HEK293T (cell line): ENCODE data around the gene NHLH1.

Source experiments
- BHLHE40 ChIP-seq: fragments of 450-650 bp; IDR thresholded peaks from 2 replicates; pipeline ENCODE4 v1.6.1; 2016; ENCODE audit warnings: mild to moderate bottlenecking, moderate library complexity, borderline replicate concordance
- CTBP1 ChIP-seq: fragments of 450-650 bp; IDR thresholded peaks from 2 replicates; pipeline ENCODE4 v1.6.1; 2016; ENCODE audit warnings: borderline replicate concordance
- ELF4 ChIP-seq: fragments of 450-650 bp; IDR thresholded peaks from 2 replicates; pipeline ENCODE4 v1.6.1; 2017; ENCODE audit warnings: antibody characterized with exemption
- FOXK2 ChIP-seq: fragments of 450-650 bp; IDR thresholded peaks from 2 replicates; pipeline ENCODE4 v1.6.1; 2016; ENCODE audit warnings: mild to moderate bottlenecking
- FOXM1 ChIP-seq: fragments of 450-650 bp; IDR thresholded peaks from 2 replicates; pipeline ENCODE4 v1.6.1; 2017; ENCODE audit warnings: mild to moderate bottlenecking, borderline replicate concordance
- NFRKB ChIP-seq: fragments of 450-650 bp; IDR thresholded peaks from 2 replicates; pipeline ENCODE4 v1.6.1; 2016; ENCODE audit warnings: mild to moderate bottlenecking, moderate library complexity
- PKNOX1 ChIP-seq: fragments of 450-650 bp; IDR thresholded peaks from 2 replicates; pipeline ENCODE4 v1.6.1; 2016
- SP1 ChIP-seq: fragments of 450-650 bp; IDR thresholded peaks from 2 replicates; pipeline ENCODE4 v1.6.1; 2017
- SUZ12 ChIP-seq: fragments of 450-650 bp; IDR thresholded peaks from 2 replicates; pipeline ENCODE4 v1.6.1; 2016; ENCODE audit warnings: mild to moderate bottlenecking
- TARDBP ChIP-seq: fragments of 450-650 bp; IDR thresholded peaks from 2 replicates; pipeline ENCODE4 v1.6.1; 2016
- ZNF384 ChIP-seq: fragments of 450-650 bp; IDR thresholded peaks from 2 replicates; pipeline ENCODE4 v1.6.1; 2016

GRCh38 chr1:160359559-160360226 lies 7.2 kb upstream of the NHLH1 start:
- TF ChIP-seq ZNF384 (no peak), SUZ12 (no peak), SP1 (no peak), TARDBP (no peak), ELF4 (no peak), NFRKB (no peak), FOXM1 (no peak), BHLHE40 (no peak), FOXK2 (no peak), PKNOX1 (0 out of 2 replicates have a peak, but pooled peaks have one; percentile 8), CTBP1 (no peak)
